Lower leg skin (tissue), 4 donors: ENCODE results near the gene EHD4. TPM values are rescaled to one million over a fixed set of nuclear protein-coding genes. Genes with fewer than 3 reads are reported as not detected.

Experiments
- DNase-seq, 2 donors: peaks; one replicate each; pipeline ENCODE4 v3.0.0-alpha.2; 2019; ENCODE audit warnings: low spot score in 2 of 2
- H3K4me3 ChIP-seq: fragments of 200-600 bp; sonication (generic); 2 replicates; pipeline ENCODE4 v1.5.1; 2017; ENCODE audit warnings: mild to moderate bottlenecking, low read depth; ENCODE audit not compliant: poor library complexity, severe bottlenecking
- CTCF ChIP-seq, 3 donors: fragments of 450-650 bp; IDR thresholded peaks; one replicate each; pipeline ENCODE4 v1.5.1; 2016; ENCODE audit warnings: antibody characterized with exemption in 3 of 3, mild to moderate bottlenecking in 3 of 3, moderate library complexity in 2 of 3
- POLR2A ChIP-seq, 2 donors: fragments of 450-650 bp; IDR thresholded peaks; one replicate each; pipeline ENCODE4 v1.6.1; 2016 to 2017; ENCODE audit warnings: antibody characterized with exemption in 2 of 2, mild to moderate bottlenecking in 1 of 2, moderate library complexity in 1 of 2
- WGBS, 2 donors: methylation state at CpG; one replicate each; pipeline ENCODE4 v1.1.5; 2018; 5-methylcytosine and 5-hydroxymethylcytosine counted together
- intact Hi-C: fragments of 100-400 bp; cut with DNase I; formaldehyde crosslinking; loops from one replicate; pipeline ENCODE4 v1.15.0; 2023; ENCODE audit warnings: low total_unique reads
- total RNA-seq, 4 donors: library from RNA; depleted of rRNA; stranded (reverse); fragments of >200 nt; gene quantifications; one replicate each; pipeline ENCODE4 v1.1.0, GENCODE V29; 2016

EHD4 gene
- total RNA-seq, 4 donors from 2014 or later = 19.6 to 27.3 (median 23.3) TPM

GRCh38 chr15:41894791-41895463 is 77.4 kb downstream of the EHD4 start:
- TF ChIP-seq POLR2A (IDR thresholded peaks at IDR 0.05) (no peak), CTCF (IDR thresholded peaks at IDR 0.05) (no peak)
- H3K4me3 ChIP-seq = no peak overlapping the region
- intact Hi-C loops = no loop called here
- DNase-seq = peak; percentile 62 to 96
- 6 to 14% methylated on average over 15 to 23 of the region's 24 CpGs for WGBS, 2 donors

GRCh38 chr15:41894251-41894790 is 78.0 kb downstream of the EHD4 start:
- intact Hi-C loops = no loop called here
- TF ChIP-seq CTCF (IDR thresholded peaks at IDR 0.05) = no peak
- no peak for TF ChIP-seq POLR2A (IDR thresholded peaks at IDR 0.05)
- no peak for DNase-seq
- no peak overlapping the region for H3K4me3 ChIP-seq
- WGBS, 2 donors = 52 to 55% methylated on average over 9 to 17 of the region's 17 CpGs

GRCh38 chr15:41893422-41894250 is 78.7 kb downstream of the EHD4 start, which contains the start of gene SPTBN5:
Gene SPTBN5 (minus strand): TSS chr15:41894053. CDS start chr15:41893497, 556 bp downstream.
- 73 to 80% methylated on average over 11 to 15 of the region's 15 CpGs for WGBS, 2 donors
- no peak for DNase-seq
- intact Hi-C loops = no loop called here
- TF ChIP-seq POLR2A (IDR thresholded peaks at IDR 0.05) = no peak
- no peak for TF ChIP-seq CTCF (IDR thresholded peaks at IDR 0.05)
- H3K4me3 ChIP-seq = no peak within 1 kb of the TSS

GRCh38 chr15:41892621-41893421 is 79.5 kb downstream of the EHD4 start:
- WGBS, 2 donors = 78 to 86% methylated on average over 16 to 22 of the region's 22 CpGs
- TF ChIP-seq POLR2A (IDR thresholded peaks at IDR 0.05) (no peak), CTCF (IDR thresholded peaks at IDR 0.05) (no peak)
- no peak for DNase-seq
- intact Hi-C loops = no loop called here
- H3K4me3 ChIP-seq = no peak overlapping the region

- 92 to 94% methylated on average over 3 of the region's 3 CpGs for WGBS, 2 donors
- no peak for DNase-seq
- no peak overlapping the region for H3K4me3 ChIP-seq
- intact Hi-C loops = no loop called here
- TF ChIP-seq POLR2A (IDR thresholded peaks at IDR 0.05) (no peak), CTCF (IDR thresholded peaks at IDR 0.05) (no peak)
These were observed 80.4 kb downstream of the EHD4 start for GRCh38 chr15:41891946-41892345.
